PC-9 (cell line): ENCODE results near the gene CAMTA1. TPM values are rescaled to one million over a fixed set of nuclear protein-coding genes. Genes with fewer than 3 reads are reported as not detected.
"Not testable (repeated sequence)": the region's sequence is repeated elsewhere in the genome, so short reads cannot be mapped to it uniquely, and the experiment has no call there.

Source experiments
- BruUV-seq: library from RNA; stranded (reverse); fragments of 400-500 nt; replicated peaks from 2 replicates; lab custom pipeline; 2021; lab: Mats Ljungman, UMichigan
- CTCF ChIA-PET: fragments of 300-600 bp; sonication (Branson Sonifier 250); formaldehyde crosslinking; loops from one replicate; lab custom pipeline; 2022; ENCODE audit warnings: antibody characterized with exemption; lab: Charles Lee
- POLR2A ChIA-PET: fragments of 300-600 bp; sonication (Branson Sonifier 250); formaldehyde crosslinking; loops from one replicate; lab custom pipeline; 2022; ENCODE audit warnings: antibody characterized with exemption; ENCODE audit not compliant: unreplicated experiment; lab: Charles Lee
- DNase-seq, 2 experiments: peaks; one replicate each; pipeline versions ENCODE4 v3.0.0 to v3.0.0-alpha.2; 2015 to 2022; ENCODE audit warnings: mixed read lengths in 1 of 2
- H2AFZ ChIP-seq: fragments of 200-600 bp; sonication (generic); 2 replicates; pipeline ENCODE4 v1.8.1; 2017; ENCODE audit warnings: antibody characterized with exemption
- H3F3A ChIP-seq: fragments of 200-600 bp; sonication (generic); 2 replicates; pipeline ENCODE4 v1.8.1; 2017; ENCODE audit warnings: antibody characterized with exemption, mild to moderate bottlenecking, low read depth; ENCODE audit not compliant: insufficient read depth
- H3K27ac ChIP-seq: fragments of 200-600 bp; sonication (generic); 2 replicates; pipeline ENCODE4 v1.6.1; 2016; ENCODE audit warnings: mixed run types
- H3K27me3 ChIP-seq: fragments of 200-600 bp; sonication (generic); 2 replicates; pipeline ENCODE4 v1.6.1; 2016; ENCODE audit warnings: low read depth, mixed run types; ENCODE audit not compliant: insufficient read depth
- H3K36me3 ChIP-seq: fragments of 200-600 bp; sonication (generic); 2 replicates; pipeline ENCODE4 v1.6.1; 2016; ENCODE audit warnings: low read depth, mixed run types
- H3K4me1 ChIP-seq: fragments of 200-600 bp; sonication (generic); replicated peaks from 2 replicates; pipeline ENCODE4 v1.6.1; 2016; ENCODE audit warnings: mixed run types; ENCODE audit not compliant: insufficient read depth
- H3K4me2 ChIP-seq: fragments of 200-600 bp; sonication (generic); 2 replicates; pipeline ENCODE4 v1.6.1; 2017; ENCODE audit warnings: mixed run types
- H3K4me3 ChIP-seq: fragments of 200-600 bp; sonication (generic); 2 replicates; pipeline ENCODE4 v1.6.1; 2016; ENCODE audit warnings: mixed run types
- H3K79me2 ChIP-seq: fragments of 200-600 bp; sonication (generic); 2 replicates; pipeline ENCODE4 v1.6.1; 2017; ENCODE audit warnings: low read depth, mixed run types
- H3K9me2 ChIP-seq: fragments of 200-600 bp; sonication (generic); 2 replicates; pipeline ENCODE4 v1.8.1; 2017; ENCODE audit warnings: mild to moderate bottlenecking; ENCODE audit not compliant: insufficient read depth
- H3K9me3 ChIP-seq: fragments of 200-600 bp; sonication (generic); 2 replicates; pipeline ENCODE4 v1.8.1; 2016; ENCODE audit warnings: low read depth; ENCODE audit not compliant: insufficient read depth
- H4K20me1 ChIP-seq: fragments of 200-600 bp; sonication (generic); 2 replicates; pipeline ENCODE4 v1.8.1; 2017; ENCODE audit not compliant: insufficient read depth
- EZH2 ChIP-seq: fragments of 200-600 bp; sonication (generic); IDR thresholded peaks from 2 replicates; pipeline ENCODE4 v1.8.0; 2017; ENCODE audit warnings: antibody characterized with exemption, low read depth
- intact Hi-C: fragments of 100-400 bp; cut with micrococcal nuclease; formaldehyde crosslinking; loops from one replicate; pipeline ENCODE4 v1.10.0; 2022; ENCODE audit not compliant: unreplicated experiment
- total RNA-seq: library from RNA; stranded (reverse); gene quantifications from 2 replicates; pipeline ENCODE4 v1.2.3, GENCODE V29; 2021
- TF ChIP-seq, protein P1 (sequence below): fragments of 200-600 bp; sonication (generic); conservative IDR thresholded peaks from 2 replicates; pipeline ENCODE4 v1.6.1; 2017; ENCODE audit warnings: mixed run types, antibody characterized with exemption, mild to moderate bottlenecking, moderate library complexity

Gene CAMTA1
- total RNA-seq, 1 experiment from 2014 or later: 72.3 TPM

DNA sequence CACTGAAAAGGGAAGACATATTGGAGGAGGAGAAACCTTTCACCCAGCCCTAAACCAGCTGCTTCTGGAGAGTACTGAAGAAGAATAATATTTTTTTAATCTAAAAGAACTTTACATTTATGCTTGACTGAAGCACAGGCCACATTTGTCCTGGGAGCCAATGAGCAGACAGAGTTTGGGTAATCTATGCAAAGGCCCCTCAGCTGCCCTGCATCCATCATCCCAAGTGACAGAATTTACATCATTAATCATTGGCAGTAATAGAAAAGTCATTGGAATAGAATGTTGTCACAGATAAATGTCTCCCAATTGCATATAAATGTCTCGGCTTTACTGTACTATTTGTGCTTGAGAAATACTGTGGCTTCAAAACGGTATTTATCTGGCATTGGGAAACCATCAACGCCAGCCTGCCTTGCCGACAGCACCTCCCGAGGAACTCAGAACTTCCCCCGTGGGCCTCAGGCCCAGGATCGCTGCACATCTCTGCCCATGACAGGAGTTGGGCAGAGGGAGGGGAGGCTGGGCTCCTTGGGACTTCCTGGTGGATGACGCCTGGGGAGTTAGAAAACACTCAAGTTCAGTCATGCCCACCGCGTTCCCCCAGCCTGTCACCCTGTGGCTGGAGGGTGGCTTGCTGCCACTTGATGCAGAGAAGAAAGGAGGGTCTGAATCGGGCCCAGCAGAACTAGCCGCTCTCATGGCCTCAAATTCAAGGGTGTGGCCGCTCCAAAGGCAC is 133.1 kb downstream of the CAMTA1 start:
- Histone ChIP-seq H3K36me3 (no peaks in the 10 kb centered on the region), H2AFZ (no peak overlapping the region), H3K27ac (no peak overlapping the region), H3K27me3 (peaks cover 17% of the 10 kb centered on the region), H4K20me1 (no peaks in the 10 kb centered on the region), H3K9me3 (no peaks in the 10 kb centered on the region), H3K4me1 (no peaks in the 10 kb centered on the region), H3K4me2 (no peak overlapping the region), H3F3A (no peaks in the 10 kb centered on the region), H3K4me3 (no peak overlapping the region), H3K79me2 (no peaks in the 10 kb centered on the region), H3K9me2 (no peaks in the 10 kb centered on the region)
- no peak for TF ChIP-seq EZH2
- TF ChIP-seq, protein P1, sequence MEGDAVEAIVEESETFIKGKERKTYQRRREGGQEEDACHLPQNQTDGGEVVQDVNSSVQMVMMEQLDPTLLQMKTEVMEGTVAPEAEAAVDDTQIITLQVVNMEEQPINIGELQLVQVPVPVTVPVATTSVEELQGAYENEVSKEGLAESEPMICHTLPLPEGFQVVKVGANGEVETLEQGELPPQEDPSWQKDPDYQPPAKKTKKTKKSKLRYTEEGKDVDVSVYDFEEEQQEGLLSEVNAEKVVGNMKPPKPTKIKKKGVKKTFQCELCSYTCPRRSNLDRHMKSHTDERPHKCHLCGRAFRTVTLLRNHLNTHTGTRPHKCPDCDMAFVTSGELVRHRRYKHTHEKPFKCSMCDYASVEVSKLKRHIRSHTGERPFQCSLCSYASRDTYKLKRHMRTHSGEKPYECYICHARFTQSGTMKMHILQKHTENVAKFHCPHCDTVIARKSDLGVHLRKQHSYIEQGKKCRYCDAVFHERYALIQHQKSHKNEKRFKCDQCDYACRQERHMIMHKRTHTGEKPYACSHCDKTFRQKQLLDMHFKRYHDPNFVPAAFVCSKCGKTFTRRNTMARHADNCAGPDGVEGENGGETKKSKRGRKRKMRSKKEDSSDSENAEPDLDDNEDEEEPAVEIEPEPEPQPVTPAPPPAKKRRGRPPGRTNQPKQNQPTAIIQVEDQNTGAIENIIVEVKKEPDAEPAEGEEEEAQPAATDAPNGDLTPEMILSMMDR: no peak
- intact Hi-C loops: no loop called here
- ChIA-PET POLR2A (no interaction called here), CTCF (no interaction called here)
- DNase-seq: no peak
- BruUV-seq: no TSS peak

- no peak overlapping the region for H3K27ac ChIP-seq
- ChIA-PET POLR2A (no interaction called here), CTCF (no interaction called here)
- H2AFZ ChIP-seq: no peak overlapping the region
- H3K4me1 ChIP-seq: no peaks in the 10 kb centered on the region
- H3K9me2 ChIP-seq: no peaks in the 10 kb centered on the region
- intact Hi-C loops: no loop called here
- no peaks in the 10 kb centered on the region for H3K9me3 ChIP-seq
- no peaks in the 10 kb centered on the region for H4K20me1 ChIP-seq
- no peak overlapping the region for H3K4me3 ChIP-seq
- no TSS peak for BruUV-seq
- no peak overlapping the region for H3K4me2 ChIP-seq
- H3K36me3 ChIP-seq: no peaks in the 10 kb centered on the region
- H3K27me3 ChIP-seq: peaks cover 22% of the 10 kb centered on the region
- no peak for TF ChIP-seq EZH2
- TF ChIP-seq, protein P1: no peak
- no peaks in the 10 kb centered on the region for H3K79me2 ChIP-seq
- H3F3A ChIP-seq: no peaks in the 10 kb centered on the region
- no peak for DNase-seq
Observed at GRCh38 chr1:6918925-6919511, 133.8 kb downstream of the CAMTA1 start.

DNA sequence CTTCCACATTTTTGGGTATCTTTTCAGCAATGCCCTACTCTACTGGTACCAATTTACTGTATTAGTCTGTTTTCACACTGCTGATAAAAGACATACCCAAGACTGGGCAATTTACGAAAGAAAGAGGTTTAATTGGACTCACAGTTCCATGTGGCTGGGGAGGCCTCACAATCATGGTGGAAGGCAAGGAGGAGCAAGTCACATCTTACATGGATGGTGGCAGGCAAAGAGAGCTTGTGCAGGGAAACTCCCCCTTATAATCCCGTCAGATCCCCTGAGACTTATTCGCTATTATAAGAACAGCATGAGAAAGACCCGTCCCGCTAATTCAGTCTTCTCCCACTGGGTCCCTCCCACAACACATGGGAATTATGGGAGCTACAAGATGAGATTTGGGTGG is 136.3 kb downstream of the CAMTA1 start:
- H3K9me2 ChIP-seq, POLR2A ChIA-PET, H2AFZ ChIP-seq, CTCF ChIA-PET, H3F3A ChIP-seq, H3K4me1 ChIP-seq, BruUV-seq, H3K27ac ChIP-seq, H3K4me3 ChIP-seq, H3K36me3 ChIP-seq, H3K9me3 ChIP-seq, H3K79me2 ChIP-seq, DNase-seq, H3K4me2 ChIP-seq, H4K20me1 ChIP-seq, intact Hi-C loops: not testable (repeated sequence)
- peaks cover 27% of the 10 kb centered on the region for H3K27me3 ChIP-seq
